ENCODE data around the gene NUPR1. TPM values are rescaled to one million over a fixed set of nuclear protein-coding genes. Genes with fewer than 3 reads are reported as not detected.
"Not testable (repeated sequence)": the region's sequence is repeated elsewhere in the genome, so short reads cannot be mapped to it uniquely, and the experiment has no call there.

Gene NUPR1
- total and polyA plus RNA-seq, 3 experiments from 2014 or later, result not detected

- Mint-ChIP-seq H3K4me1 (peaks cover 4 to 12% (median 9%) of the 10 kb centered on the region in 3 donors), H3K36me3 (no peaks in the 10 kb centered on the region), H3K9me3 (no peaks in the 10 kb centered on the region), H3K27ac (no peak overlapping the region), H3K4me3 (no peak overlapping the region), H3K27me3 (no peaks in the 10 kb centered on the region)
- no peak overlapping the region for H3K4me3 ChIP-seq (ENCODE audit: low read length)
- no peaks in the 10 kb centered on the region for H3K36me3 ChIP-seq (ENCODE audit: insufficient read depth, low read length)
- no peak overlapping the region for H3K27ac ChIP-seq (ENCODE audit: low read depth, low read length)
- no peak for DNase-seq
- no peaks in the 10 kb centered on the region for H3K9me3 ChIP-seq (ENCODE audit: low read length)
- ChIA-PET CTCF (no interaction called here), POLR2A (no interaction called here)
- H3K4me1 ChIP-seq (ENCODE audit: insufficient read depth, low read length), result no peaks in the 10 kb centered on the region
- no peaks in the 10 kb centered on the region for H3K27me3 ChIP-seq (ENCODE audit: insufficient read depth, low read length, poor library complexity, severe bottlenecking)
These were observed 10.8 kb downstream of the NUPR1 start for GRCh38 chr16:28527985-28528384.

- POLR2A ChIA-PET; H3K27ac ChIP-seq (ENCODE audit: low read depth, low read length); H3K4me3 ChIP-seq (ENCODE audit: low read length); H3K4me3 Mint-ChIP-seq; H3K9me3 ChIP-seq (ENCODE audit: low read length); H3K27me3 Mint-ChIP-seq; H3K27ac Mint-ChIP-seq; H3K4me1 ChIP-seq (ENCODE audit: insufficient read depth, low read length); H3K36me3 ChIP-seq (ENCODE audit: insufficient read depth, low read length); H3K9me3 Mint-ChIP-seq; DNase-seq; H3K27me3 ChIP-seq (ENCODE audit: insufficient read depth, low read length, poor library complexity, severe bottlenecking); H3K36me3 Mint-ChIP-seq; CTCF ChIA-PET: not testable (repeated sequence)
- peaks cover 3 to 12% (median 5%) of the 10 kb centered on the region in 3 donors for H3K4me1 Mint-ChIP-seq
These were observed 11.5 kb downstream of the NUPR1 start for GRCh38 chr16:28527100-28527785.

GRCh38 chr16:28526201-28527099 lies 12.3 kb downstream of the NUPR1 start:
- POLR2A ChIA-PET, result no interaction called here
- no peaks in the 10 kb centered on the region for H3K9me3 Mint-ChIP-seq
- H3K27ac ChIP-seq (ENCODE audit: low read depth, low read length), result no peak overlapping the region
- no peaks in the 10 kb centered on the region for H3K4me1 ChIP-seq (ENCODE audit: insufficient read depth, low read length)
- H3K27me3 ChIP-seq (ENCODE audit: insufficient read depth, low read length, poor library complexity, severe bottlenecking), result no peaks in the 10 kb centered on the region
- no peak for DNase-seq
- no peak overlapping the region for H3K4me3 ChIP-seq (ENCODE audit: low read length)
- H3K27me3 Mint-ChIP-seq, result no peaks in the 10 kb centered on the region
- H3K9me3 ChIP-seq (ENCODE audit: low read length), result no peaks in the 10 kb centered on the region
- no peaks in the 10 kb centered on the region for H3K36me3 ChIP-seq (ENCODE audit: insufficient read depth, low read length)
- CTCF ChIA-PET, result no interaction called here
- H3K27ac Mint-ChIP-seq, result peak overlapping the region in 3 of 8 donors; percentile 12 to 79 (median 51)
- H3K4me3 Mint-ChIP-seq, result no peak overlapping the region
- no peaks in the 10 kb centered on the region for H3K36me3 Mint-ChIP-seq
- H3K4me1 Mint-ChIP-seq, result peaks cover 0 to 9% (median 0%) of the 10 kb centered on the region in 3 donors

GRCh38 chr16:28524681-28525171 lies 14.0 kb downstream of the NUPR1 start:
- Histone ChIP-seq H3K27ac (ENCODE audit: low read depth, low read length) (no peak overlapping the region), H3K4me1 (ENCODE audit: insufficient read depth, low read length) (no peaks in the 10 kb centered on the region), H3K4me3 (ENCODE audit: low read length) (no peak overlapping the region), H3K36me3 (ENCODE audit: insufficient read depth, low read length) (no peaks in the 10 kb centered on the region), H3K9me3 (ENCODE audit: low read length) (no peaks in the 10 kb centered on the region), H3K27me3 (ENCODE audit: insufficient read depth, low read length, poor library complexity, severe bottlenecking) (no peaks in the 10 kb centered on the region)
- no peaks in the 10 kb centered on the region for H3K9me3 Mint-ChIP-seq
- DNase-seq, result no peak
- H3K4me1 Mint-ChIP-seq, result peaks cover 0 to 9% (median 0%) of the 10 kb centered on the region in 3 donors
- H3K36me3 Mint-ChIP-seq, result no peaks in the 10 kb centered on the region
- ChIA-PET POLR2A (interaction anchor here (0.6 kb wide), 1 partner anchor 25 kb away, joined by 4 read pairs; no protein-coding TSS in a partner anchor), CTCF (no interaction called here)
- H3K4me3 Mint-ChIP-seq, result no peak overlapping the region
- peaks cover 0 to 2% of the 10 kb centered on the region in 2 donors for H3K27me3 Mint-ChIP-seq
- peak overlapping the region in 1 of 8 donors; percentile 60 for H3K27ac Mint-ChIP-seq

- H3K4me3 ChIP-seq (ENCODE audit: low read length), result no peak overlapping the region
- H3K27me3 ChIP-seq (ENCODE audit: insufficient read depth, low read length, poor library complexity, severe bottlenecking), result no peaks in the 10 kb centered on the region
- H3K36me3 ChIP-seq (ENCODE audit: insufficient read depth, low read length), result no peaks in the 10 kb centered on the region
- H3K27me3 Mint-ChIP-seq, result peaks cover 0 to 2% of the 10 kb centered on the region in 2 donors
- no peak overlapping the region for H3K27ac ChIP-seq (ENCODE audit: low read depth, low read length)
- H3K27ac Mint-ChIP-seq, result no peak overlapping the region
- no peaks in the 10 kb centered on the region for H3K9me3 ChIP-seq (ENCODE audit: low read length)
- peaks cover 0 to 9% (median 0%) of the 10 kb centered on the region in 3 donors for H3K4me1 Mint-ChIP-seq
- POLR2A ChIA-PET, result no interaction called here
- no peak for DNase-seq
- no peaks in the 10 kb centered on the region for H3K4me1 ChIP-seq (ENCODE audit: insufficient read depth, low read length)
- H3K9me3 Mint-ChIP-seq, result no peaks in the 10 kb centered on the region
- CTCF ChIA-PET, result no interaction called here
- H3K4me3 Mint-ChIP-seq, result no peak overlapping the region
- no peaks in the 10 kb centered on the region for H3K36me3 Mint-ChIP-seq
These were observed 16.0 kb downstream of the NUPR1 start for GRCh38 chr16:28522792-28523191.

GRCh38 chr16:28521436-28521835 lies 17.3 kb downstream of the NUPR1 start:
- Mint-ChIP-seq H3K27ac (no peak overlapping the region), H3K9me3 (no peaks in the 10 kb centered on the region), H3K4me1 (peaks cover 0 to 9% (median 0%) of the 10 kb centered on the region in 3 donors), H3K36me3 (no peaks in the 10 kb centered on the region), H3K27me3 (peaks cover 0 to 2% of the 10 kb centered on the region in 2 donors), H3K4me3 (no peak overlapping the region)
- Histone ChIP-seq H3K9me3 (ENCODE audit: low read length) (no peaks in the 10 kb centered on the region), H3K27me3 (ENCODE audit: insufficient read depth, low read length, poor library complexity, severe bottlenecking) (no peaks in the 10 kb centered on the region), H3K4me1 (ENCODE audit: insufficient read depth, low read length) (no peaks in the 10 kb centered on the region), H3K36me3 (ENCODE audit: insufficient read depth, low read length) (no peaks in the 10 kb centered on the region), H3K4me3 (ENCODE audit: low read length) (no peak overlapping the region), H3K27ac (ENCODE audit: low read depth, low read length) (no peak overlapping the region)
- DNase-seq, result no peak
- CTCF ChIA-PET, result no interaction called here
- POLR2A ChIA-PET, result no interaction called here

- POLR2A ChIA-PET, result interaction anchor here (0.5 kb wide), 1 partner anchor 21 kb away, joined by 4 read pairs; no protein-coding TSS in a partner anchor
- Histone ChIP-seq H3K4me3 (ENCODE audit: low read length) (no peak overlapping the region), H3K9me3 (ENCODE audit: low read length) (no peaks in the 10 kb centered on the region), H3K36me3 (ENCODE audit: insufficient read depth, low read length) (no peaks in the 10 kb centered on the region), H3K4me1 (ENCODE audit: insufficient read depth, low read length) (no peaks in the 10 kb centered on the region), H3K27ac (ENCODE audit: low read depth, low read length) (no peak overlapping the region), H3K27me3 (ENCODE audit: insufficient read depth, low read length, poor library complexity, severe bottlenecking) (no peaks in the 10 kb centered on the region)
- H3K9me3 Mint-ChIP-seq, result no peaks in the 10 kb centered on the region
- CTCF ChIA-PET, result no interaction called here
- H3K4me1 Mint-ChIP-seq, result peaks cover 0 to 9% (median 0%) of the 10 kb centered on the region in 3 donors
- no peaks in the 10 kb centered on the region for H3K36me3 Mint-ChIP-seq
- no peak for DNase-seq
- peaks cover 0 to 2% of the 10 kb centered on the region in 2 donors for H3K27me3 Mint-ChIP-seq
- no peak overlapping the region for H3K4me3 Mint-ChIP-seq
- H3K27ac Mint-ChIP-seq, result no peak overlapping the region
These were observed 18.1 kb downstream of the NUPR1 start for GRCh38 chr16:28520672-28521071.

GRCh38 chr16:28514246-28514645 lies 24.5 kb downstream of the NUPR1 start:
- H3K36me3 Mint-ChIP-seq, result no peaks in the 10 kb centered on the region
- H3K4me3 Mint-ChIP-seq, result no peak overlapping the region
- H3K9me3 Mint-ChIP-seq, result no peaks in the 10 kb centered on the region
- no peaks in the 10 kb centered on the region for H3K27me3 ChIP-seq (ENCODE audit: insufficient read depth, low read length, poor library complexity, severe bottlenecking)
- H3K9me3 ChIP-seq (ENCODE audit: low read length), result no peaks in the 10 kb centered on the region
- peaks cover 4 to 5% (median 4%) of the 10 kb centered on the region in 3 donors for H3K4me1 Mint-ChIP-seq
- no peaks in the 10 kb centered on the region for H3K36me3 ChIP-seq (ENCODE audit: insufficient read depth, low read length)
- no peak overlapping the region for H3K27ac Mint-ChIP-seq
- no peak overlapping the region for H3K4me3 ChIP-seq (ENCODE audit: low read length)
- ChIA-PET POLR2A (interaction anchor here (0.7 kb wide), 1 partner anchor 27 kb away, joined by 5 read pairs; no protein-coding TSS in a partner anchor), CTCF (no interaction called here)
- no peaks in the 10 kb centered on the region for H3K4me1 ChIP-seq (ENCODE audit: insufficient read depth, low read length)
- no peaks in the 10 kb centered on the region for H3K27me3 Mint-ChIP-seq
- no peak for DNase-seq
- no peak overlapping the region for H3K27ac ChIP-seq (ENCODE audit: low read depth, low read length)

All from CD8-positive, alpha-beta memory T cell (primary cell).